GM18498 (cell line): ENCODE results near the gene ZC3H12A.

Experiments
- ATAC-seq: cut with Tn5 transposase; IDR thresholded peaks from one replicate; pipeline ENCODE4 v1.9.1; 2021; ENCODE audit warnings: mild to moderate bottlenecking, moderate library complexity; ENCODE audit not compliant: unreplicated experiment

Gene ZC3H12A

GRCh38 chr1:37477946-37478345 is 3.6 kb downstream of the ZC3H12A start:
- no peak for ATAC-seq

- no peak for ATAC-seq
Measured at GRCh38 chr1:37478451-37478881, 4.1 kb downstream of the ZC3H12A start.

GRCh38 chr1:37478890-37479254 is 4.5 kb downstream of the ZC3H12A start:
- no peak for ATAC-seq

DNA sequence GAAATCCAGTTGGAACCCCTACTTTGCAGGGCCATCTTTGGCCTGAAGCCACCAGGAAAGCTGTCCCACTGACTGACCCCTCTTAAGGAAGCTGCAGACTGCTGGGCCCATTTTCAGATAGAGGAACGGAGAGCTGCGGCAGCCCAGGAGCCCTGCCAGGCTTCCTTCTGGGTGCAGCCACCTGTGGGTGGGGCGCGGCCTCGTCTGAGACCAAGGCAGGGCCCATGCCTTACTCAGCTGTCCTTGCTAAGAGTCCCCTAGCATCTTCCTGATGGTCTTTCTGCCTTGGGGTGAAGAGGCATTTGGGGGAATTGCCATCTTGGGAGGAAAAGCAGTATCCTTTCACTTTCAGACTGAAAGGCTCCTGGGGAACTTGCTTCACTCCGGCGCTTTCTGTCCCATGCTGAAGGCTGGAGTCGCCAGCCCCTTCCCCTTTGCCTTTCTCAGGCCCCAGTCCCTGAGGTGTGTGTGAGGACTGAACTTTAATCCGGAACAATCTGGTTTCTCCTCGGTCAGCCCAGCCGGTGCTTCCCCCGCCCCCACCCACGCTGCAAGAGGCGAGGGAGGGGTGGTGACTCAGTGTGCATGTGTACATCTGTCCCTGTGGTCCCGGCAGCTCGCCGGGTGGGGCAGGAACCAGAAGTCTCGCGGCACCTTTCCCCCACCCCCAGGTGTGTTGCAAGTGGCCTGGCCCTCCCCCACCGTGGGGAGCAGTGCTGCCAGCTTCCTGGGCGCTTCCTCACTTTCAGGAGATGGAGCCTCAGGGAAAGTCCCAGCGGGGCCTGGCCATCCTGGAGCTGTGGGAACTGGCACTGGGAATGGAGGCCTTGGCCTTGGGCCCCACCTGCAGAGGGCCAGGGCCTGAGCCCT is 5.1 kb downstream of the ZC3H12A start:
- peak; percentile 33 for ATAC-seq

DNA sequence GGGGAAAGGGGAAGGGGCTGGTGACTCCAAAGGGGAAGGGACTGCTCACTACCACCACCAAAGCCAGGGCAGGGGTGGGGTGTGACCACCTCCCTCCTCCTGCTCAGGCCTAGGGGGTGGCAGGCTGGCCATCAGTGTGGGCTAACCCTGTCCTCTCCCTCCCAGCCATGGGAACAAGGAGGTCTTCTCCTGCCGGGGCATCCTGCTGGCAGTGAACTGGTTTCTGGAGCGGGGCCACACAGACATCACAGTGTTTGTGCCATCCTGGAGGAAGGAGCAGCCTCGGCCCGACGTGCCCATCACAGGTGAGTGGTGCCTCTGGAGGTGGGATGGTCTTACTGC is 5.7 kb downstream of the ZC3H12A start:
- ATAC-seq = no peak

DNA sequence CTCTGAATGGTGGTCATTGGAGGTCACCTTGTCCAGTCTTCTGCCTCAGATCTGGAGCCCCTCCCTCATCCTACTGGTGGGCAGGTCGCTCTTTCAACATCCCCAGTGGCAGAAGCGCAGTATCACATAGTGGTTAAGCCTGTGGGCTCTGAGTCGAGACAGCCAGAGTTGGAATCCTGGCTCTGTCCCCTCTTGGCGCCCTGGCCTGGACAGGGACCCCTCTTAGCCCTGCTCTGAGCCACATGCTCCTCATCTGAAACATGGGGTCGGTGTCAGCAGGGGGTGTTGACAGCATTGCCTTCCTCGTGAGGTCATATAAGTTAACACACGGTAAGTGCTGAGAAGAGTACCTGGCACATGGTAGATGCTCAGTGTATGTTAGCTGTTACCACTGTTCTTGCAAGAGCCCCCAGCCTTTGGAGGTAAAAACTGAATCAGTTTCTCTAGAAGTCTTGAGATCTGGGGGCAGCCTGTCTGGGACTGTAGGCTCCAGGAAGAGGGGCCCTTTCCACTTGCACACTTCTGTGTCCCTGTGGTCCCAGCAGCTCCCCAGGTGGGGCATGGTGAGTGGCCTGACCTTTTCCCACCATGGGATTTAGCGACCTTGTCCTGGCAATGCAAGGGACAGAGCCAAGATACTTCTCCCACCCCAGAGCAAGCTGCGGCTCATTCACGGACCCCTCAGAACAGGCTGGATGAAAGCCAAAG is 6.4 kb downstream of the ZC3H12A start:
- ATAC-seq = no peak

GRCh38 chr1:37481289-37482003 is 7.1 kb downstream of the ZC3H12A start:
- ATAC-seq = no peak

GRCh38 chr1:37482004-37482785 is 7.8 kb downstream of the ZC3H12A start:
- no peak for ATAC-seq

- no peak for ATAC-seq
Measured at GRCh38 chr1:37482796-37483744, 8.7 kb downstream of the ZC3H12A start.

- no peak for ATAC-seq
Measured at GRCh38 chr1:37483785-37484184, 9.4 kb downstream of the ZC3H12A start.

GRCh38 chr1:37484325-37485051 is 10.1 kb downstream of the ZC3H12A start:
- no peak for ATAC-seq

- no peak for ATAC-seq
Measured at GRCh38 chr1:37485902-37486679, 11.7 kb downstream of the ZC3H12A start.

DNA sequence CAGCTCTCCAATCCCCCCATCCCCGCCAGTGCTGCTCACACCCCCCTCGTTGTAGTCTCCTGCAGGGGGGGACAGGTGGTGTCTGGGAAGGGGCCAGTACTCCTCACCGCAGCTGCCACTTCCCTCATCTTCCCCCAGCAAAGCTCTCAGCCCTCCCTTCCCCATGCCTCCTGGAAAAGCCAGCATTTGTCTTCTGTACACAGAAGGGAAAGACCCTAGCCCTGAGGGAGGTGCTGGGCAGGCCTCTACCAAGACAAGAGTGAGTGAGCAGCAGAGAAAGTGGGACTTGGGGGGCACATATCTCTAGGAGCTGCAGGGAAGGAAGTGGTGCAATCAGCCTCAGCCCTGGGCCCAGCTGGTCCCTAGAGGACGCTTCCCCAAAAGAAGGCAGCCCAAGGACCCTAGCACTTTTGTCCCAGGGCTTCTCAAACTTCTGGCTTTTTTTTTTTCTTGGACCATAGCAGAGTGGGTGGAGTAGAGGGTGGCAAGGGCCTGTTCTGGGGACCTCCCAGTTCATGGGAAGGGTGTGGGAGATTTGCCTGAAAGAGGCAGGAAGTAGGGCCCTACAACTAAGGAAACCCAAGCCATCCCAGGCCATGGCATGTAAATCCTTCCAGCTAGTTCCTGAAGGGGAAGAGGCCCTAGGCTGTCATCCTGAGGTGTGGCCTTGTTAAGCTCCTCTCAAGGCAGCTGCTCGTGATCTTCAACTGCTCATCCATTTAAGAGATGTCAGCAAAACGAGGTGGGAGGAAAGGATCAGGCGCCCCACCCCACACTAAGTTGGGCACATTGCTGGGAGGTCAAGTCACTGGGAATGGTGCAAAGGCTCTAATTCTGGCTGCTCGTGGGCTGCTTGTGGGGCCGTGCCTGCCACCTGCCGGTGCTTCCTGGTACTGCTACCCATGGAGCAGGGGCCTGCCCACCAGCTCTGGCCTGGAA is 12.6 kb downstream of the ZC3H12A start:
- peak; percentile 48 for ATAC-seq

GRCh38 chr1:37487619-37487984 is 13.2 kb downstream of the ZC3H12A start:
- no peak for ATAC-seq

DNA sequence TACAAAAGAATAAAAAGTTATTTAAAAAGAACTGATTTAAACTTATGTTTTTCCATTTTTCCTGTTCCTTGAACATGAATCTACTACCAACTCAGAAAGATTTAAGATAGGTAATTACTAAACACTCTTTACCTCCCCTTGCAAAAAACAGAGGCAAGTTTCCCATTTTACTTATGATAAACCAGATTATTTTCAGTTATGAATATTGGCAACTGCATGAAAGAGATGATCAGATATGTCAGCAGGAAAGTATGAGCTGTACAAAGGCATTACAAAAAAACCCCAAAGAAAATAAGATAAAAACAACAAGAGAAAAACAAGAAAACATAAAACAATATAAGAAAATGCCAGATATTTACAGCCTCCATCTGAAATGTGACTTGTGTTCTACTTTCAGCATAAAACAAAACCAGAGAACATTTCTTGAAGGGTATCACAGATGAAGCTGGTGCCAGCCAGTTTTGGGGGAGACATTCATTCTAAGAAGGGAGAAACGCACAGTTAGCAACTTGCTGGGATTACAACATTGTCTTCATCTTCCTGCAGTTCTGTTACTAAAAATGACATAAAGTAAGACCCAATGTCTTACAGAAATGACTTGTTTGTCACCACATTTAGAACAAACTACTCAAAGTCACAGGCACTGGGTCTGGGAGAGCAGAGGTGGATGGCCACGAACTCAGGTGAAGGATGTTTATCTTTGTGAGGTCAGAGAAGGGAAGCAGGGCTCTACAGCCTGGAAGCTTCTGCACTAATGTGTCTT is 19.1 kb downstream of the ZC3H12A start:
- no peak for ATAC-seq

DNA sequence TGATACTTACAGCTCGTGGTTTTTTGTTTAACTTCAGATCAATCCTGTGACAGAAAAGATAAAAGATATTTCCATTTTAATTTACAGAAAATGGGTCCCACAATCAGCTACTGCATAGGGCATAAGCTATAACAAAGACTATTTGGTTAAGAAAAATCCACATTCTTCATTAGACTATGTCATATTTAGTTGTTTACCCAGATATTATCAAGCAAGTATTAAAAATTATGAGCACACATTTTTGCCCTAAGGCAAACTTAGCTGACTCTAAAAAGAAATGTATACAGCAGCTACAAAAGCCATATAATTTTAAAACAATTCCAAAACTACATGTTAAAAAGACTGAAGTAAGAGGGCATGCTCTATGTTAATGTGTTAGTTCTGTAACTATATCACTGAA is 21.5 kb downstream of the ZC3H12A start:
- no peak for ATAC-seq

DNA sequence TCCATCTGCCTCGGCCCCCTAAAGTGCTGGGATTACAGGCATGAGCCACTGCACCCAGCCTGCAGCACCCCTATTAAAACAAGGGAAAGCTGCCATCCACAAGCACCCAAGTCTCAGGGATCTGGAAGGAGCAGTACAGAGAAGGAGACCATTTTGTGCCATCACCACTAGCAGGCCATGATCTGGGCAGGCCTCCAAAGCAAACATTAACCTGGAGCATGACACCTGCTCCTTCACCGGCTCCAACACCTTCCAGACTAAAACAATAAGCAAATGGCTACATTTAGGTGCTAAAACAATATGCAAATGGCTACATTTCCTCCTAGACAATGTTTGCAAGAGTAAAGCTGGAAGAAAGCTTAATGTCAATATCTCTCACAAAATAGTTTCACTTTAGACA is 23.5 kb downstream of the ZC3H12A start:
- no peak for ATAC-seq
